Liver (tissue), 3 donors: ENCODE data around the gene NCSTN.

Source experiments
- ATF3 ChIP-seq: IDR thresholded peaks from 2 replicates; pipeline ENCODE4 v1.6.1; 2016; ENCODE audit warnings: antibody characterized with exemption
- CTCF ChIP-seq: fragments of 150-350 bp; IDR thresholded peaks from 2 replicates; pipeline ENCODE4 v1.5.1; 2017; ENCODE audit warnings: improper control_type of control experiment, low read depth, low read length; ENCODE audit not compliant: missing input control
- GABPA ChIP-seq, 2 donors: IDR thresholded peaks in 1 of 2; conservative IDR thresholded peaks in 1 of 2; 2 replicates each; pipeline ENCODE4 v1.6.1; 2016; ENCODE audit warnings: antibody characterized with exemption in 2 of 2, mild to moderate bottlenecking in 1 of 2, moderate library complexity in 1 of 2
- HNF4A ChIP-seq, 2 donors: conservative IDR thresholded peaks; 2 replicates each; pipeline ENCODE4 v1.6.1; 2016; ENCODE audit warnings: antibody characterized with exemption in 2 of 2, mild to moderate bottlenecking in 2 of 2
- JUND ChIP-seq, 2 donors: IDR thresholded peaks; 2 replicates each; pipeline ENCODE4 v1.6.1; 2016; ENCODE audit warnings: antibody characterized with exemption in 2 of 2
- MAX ChIP-seq: IDR thresholded peaks from 2 replicates; pipeline ENCODE4 v1.6.1; 2016; ENCODE audit warnings: antibody characterized with exemption
- REST ChIP-seq: IDR thresholded peaks from 2 replicates; pipeline ENCODE4 v1.6.1; 2016; ENCODE audit warnings: antibody characterized with exemption, mild to moderate bottlenecking
- SP1 ChIP-seq: IDR thresholded peaks from 2 replicates; pipeline ENCODE4 v1.6.1; 2018; ENCODE audit warnings: antibody characterized with exemption, mild to moderate bottlenecking
- TAF1 ChIP-seq: conservative IDR thresholded peaks from 2 replicates; pipeline ENCODE4 v1.6.1; 2016; ENCODE audit warnings: antibody characterized with exemption, mild to moderate bottlenecking
- YY1 ChIP-seq: IDR thresholded peaks from 2 replicates; pipeline ENCODE4 v1.6.1; 2016; ENCODE audit warnings: antibody characterized with exemption, mild to moderate bottlenecking
- donor health status: healthy.
- donor health status: healthy.

- TF ChIP-seq SP1 = no peak
- TF ChIP-seq CTCF = no peak
- TF ChIP-seq REST = no peak
- no peak for TF ChIP-seq YY1
- no peak for TF ChIP-seq TAF1
- TF ChIP-seq HNF4A (conservative IDR thresholded peaks at IDR 0.05) = no peak
- TF ChIP-seq GABPA (IDR thresholded peaks at IDR 0.05 in 1 of 2, conservative IDR thresholded peaks at IDR 0.05 in 1 of 2) = no peak
- TF ChIP-seq ATF3 = no peak
- TF ChIP-seq JUND (IDR thresholded peaks at IDR 0.05) = no peak
- no peak for TF ChIP-seq MAX
These were observed 58.3 kb downstream of the NCSTN start for GRCh38 chr1:160401487-160401805.
